K562 (cell line): ENCODE measurements around the gene FXYD1. TPM values are rescaled to one million over a fixed set of nuclear protein-coding genes. Genes with fewer than 3 reads are reported as not detected.

Source experiments
- ATAC-seq: fragments of 200-7000 bp; cut with Tn5 transposase; 3 replicates; pipeline ENCODE4 v1.9.1; 2020; ENCODE audit warnings: moderate library complexity
- Bru-seq: library from RNA; stranded (reverse); fragments of 400-500 nt; gene quantifications from one replicate; lab custom pipeline; 2021; lab: Mats Ljungman, UMichigan
- BruChase-seq, 2 experiments: library from RNA; stranded (reverse); fragments of 400-500 nt; gene quantifications; one replicate each; lab custom pipeline; 2021; lab: Mats Ljungman, UMichigan
- BruUV-seq: library from RNA; stranded (reverse); fragments of 400-500 nt; replicated peaks from 2 replicates; lab custom pipeline; 2021; lab: Mats Ljungman, UMichigan
- CTCF ChIA-PET: fragments of 300-600 bp; formaldehyde crosslinking; extraction: SDS; loops from one replicate; lab custom pipeline; 2021; ENCODE audit warnings: low intra/inter-chr PET ratio; lab: Yijun Ruan, JAX
- POLR2A ChIA-PET: fragments of 300-600, 350-650 bp; sonication (Branson Sonifier 250); formaldehyde crosslinking; extraction: SDS; loops from one replicate; lab custom pipeline; 2021; ENCODE audit warnings: antibody characterized with exemption, inconsistent platforms; lab: Yijun Ruan, JAX
- DNase-seq, 4 experiments: peaks; one replicate each; pipeline versions ENCODE4 v3.0.0 to v3.0.0-alpha.2; 2011 to 2018; ENCODE audit warnings: low spot score in 3 of 4, mixed read lengths in 3 of 4; ENCODE audit errors: extremely low read depth in 1 of 4
- FAIRE-seq: peaks from 2 replicates; lab custom pipeline; 2011; peaks lifted over from hg19 to GRCh38; lab: Jason Lieb, UNC
- H2AFZ ChIP-seq: 2 replicates; pipeline ENCODE4 v1.6.0; 2011; ENCODE audit warnings: low read depth, low read length, control low read depth, inconsistent platforms
- H3K27ac ChIP-seq: fragments of 200-600 bp; 3 replicates; pipeline ENCODE4 v1.8.0; 2011; ENCODE audit warnings: low read depth, mild to moderate bottlenecking, control low read depth, inconsistent platforms, low read length, moderate library complexity, mixed read lengths; ENCODE audit errors: extremely low read depth
- H3K27me3 ChIP-seq, 2 experiments: fragments of 300-600 bp in 1 of 2; 2 replicates in 1 of 2; 3 replicates in 1 of 2; pipeline versions ENCODE4 v1.6.0 to v1.8.0; 2011; ENCODE audit warnings: inconsistent platforms in 2 of 2, low read length in 2 of 2, mild to moderate bottlenecking in 1 of 2, mixed read lengths in 1 of 2, moderate library complexity in 1 of 2; ENCODE audit not compliant: control insufficient read depth in 2 of 2, insufficient read depth in 2 of 2
- H3K36me3 ChIP-seq: fragments of 300-600 bp; 3 replicates; pipeline ENCODE4 v1.8.0; 2011; ENCODE audit warnings: mild to moderate bottlenecking, low read length, inconsistent platforms; ENCODE audit not compliant: control insufficient read depth, insufficient read depth
- H3K4me1 ChIP-seq, 2 experiments: fragments of 200-600 bp in 1 of 2; replicated peaks in 1 of 2; 2 replicates in 1 of 2; 3 replicates in 1 of 2; pipeline versions ENCODE4 v1.5.1 to v1.8.0; 2011; ENCODE audit warnings: inconsistent platforms in 2 of 2, low read length in 2 of 2, mild to moderate bottlenecking in 1 of 2, mixed read lengths in 1 of 2, moderate library complexity in 1 of 2; ENCODE audit not compliant: control insufficient read depth in 2 of 2, insufficient read depth in 2 of 2
- H3K4me2 ChIP-seq: 2 replicates; pipeline ENCODE4 v1.6.1; 2011; ENCODE audit warnings: low read length, control low read depth, inconsistent platforms, mixed read lengths; ENCODE audit not compliant: insufficient read depth
- H3K4me3 ChIP-seq: fragments of 200-600 bp; sonication (generic), shearing (Covaris generic); 2 replicates; pipeline ENCODE4 v1.5.1; 2016; ENCODE audit warnings: control low read depth, inconsistent platforms
- H3K79me2 ChIP-seq: fragments of 200-600 bp; 3 replicates; pipeline ENCODE4 v1.8.0; 2011; ENCODE audit warnings: low read length, inconsistent platforms; ENCODE audit not compliant: control insufficient read depth, insufficient read depth
- H3K9ac ChIP-seq, 2 experiments: 2 replicates each; pipeline versions ENCODE4 v1.6.0 to v1.6.1; 2011; ENCODE audit warnings: low read depth in 2 of 2, low read length in 2 of 2, control low read depth in 1 of 2, inconsistent platforms in 1 of 2, mild to moderate bottlenecking in 1 of 2, mixed read lengths in 1 of 2; ENCODE audit not compliant: insufficient read depth in 1 of 2
- H3K9me1 ChIP-seq: one replicate; pipeline ENCODE4 v1.6.0; 2011; ENCODE audit warnings: inconsistent platforms, mild to moderate bottlenecking, low read length, moderate library complexity; ENCODE audit not compliant: control insufficient read depth, insufficient read depth
- H3K9me3 ChIP-seq: replicated peaks from 2 replicates; pipeline ENCODE4 v1.5.1; 2011; ENCODE audit warnings: low read depth, low read length, inconsistent platforms; ENCODE audit not compliant: control insufficient read depth, insufficient read depth
- H4K20me1 ChIP-seq: replicated peaks from 2 replicates; pipeline ENCODE4 v1.6.1; 2011; ENCODE audit warnings: low read length, inconsistent platforms, mixed read lengths; ENCODE audit not compliant: control insufficient read depth, insufficient read depth
- HDGF ChIP-seq: fragments of 450-650 bp; IDR thresholded peaks from 2 replicates; pipeline ENCODE4 v1.6.1; 2016
- HES1 ChIP-seq: fragments of 450-650 bp; IDR thresholded peaks from 2 replicates; pipeline ENCODE4 v1.6.1; 2016; ENCODE audit warnings: low read depth, mild to moderate bottlenecking, moderate library complexity
- NRF1 ChIP-seq, 2 experiments: fragments of 450-650 bp; IDR thresholded peaks in 1 of 2; conservative IDR thresholded peaks in 1 of 2; 2 replicates each; pipeline ENCODE4 v1.6.1; 2014; ENCODE audit warnings: mild to moderate bottlenecking in 2 of 2
- PHF20 ChIP-seq: fragments of 450-650 bp; IDR thresholded peaks from 2 replicates; pipeline ENCODE4 v1.6.1; 2018; ENCODE audit not compliant: partially characterized antibody
- POLR2G ChIP-seq: fragments of 200-400 bp; formaldehyde crosslinking; IDR thresholded peaks from 2 replicates; pipeline ENCODE4 v1.6.1; 2017; ENCODE audit warnings: low read depth, mild to moderate bottlenecking, antibody characterized with exemption, low read length, moderate library complexity
- ZNF408 ChIP-seq: fragments of 250-450 bp; sonication (Bioruptor Pico); IDR thresholded peaks from 2 replicates; pipeline ENCODE4 v1.4.0; 2020; ENCODE audit warnings: low read depth, mild to moderate bottlenecking, moderate library complexity
- WGBS: fragments of 100-300 bp; shearing (Covaris generic); methylation state at CpG from one replicate; pipeline ENCODE4 v1.1.6; 2016; ENCODE audit warnings: low coverage, mixed read lengths; ENCODE audit not compliant: insufficient coverage; ENCODE audit errors: missing lambda C conversion rate; 5-methylcytosine and 5-hydroxymethylcytosine counted together
- in situ Hi-C: fragments of 300-500 bp; cut with MboI; formaldehyde crosslinking; loops from 4 replicates; pipeline ENCODE4 v1.15.0; 2018; ENCODE audit warnings: inconsistent platforms, mixed read lengths
- intact Hi-C: fragments of 100-400 bp; cut with micrococcal nuclease; formaldehyde crosslinking; loops from 2 replicates; pipeline ENCODE4 v1.14.2; 2022
- long read RNA-seq, 3 experiments: library from polyadenylated mRNA in 2 of 3; library from RNA in 1 of 3; unstranded in 2 of 3; stranded (forward) in 1 of 3; transcript quantifications; one replicate each; pipeline ENCODE4 v2.0.0, GENCODE V29; 2019 to 2022
- polyA minus RNA-seq, 3 experiments: library from RNA; depleted of rRNA, polyadenylated mRNA; stranded (reverse); fragments of >200 nt; gene quantifications; 2 replicates each; pipeline ENCODE4 v1.2.3, GENCODE V29; 2011
- polyA plus RNA-seq, 8 experiments: library from polyadenylated mRNA; depleted of rRNA in 4 of 8; stranded (reverse) in 5 of 8; unstranded in 3 of 8; fragments of >200 nt; fragmentation: Nextera tagmentation in 2 of 8; fragmentation: Illumina TruSeq in 1 of 8; extraction: Ambion mirVana in 2 of 8; extraction: Trizol in 1 of 8; gene quantifications; 2 replicates each; pipeline versions ENCODE4 v1.2.1 to v1.2.3, GENCODE V29; 2011 to 2014; ENCODE audit warnings: inconsistent platforms in 1 of 8, missing spikeins in 1 of 8
- total RNA-seq, 7 experiments: library from RNA; depleted of rRNA in 6 of 7; stranded (reverse); fragments of >200 nt in 6 of 7; fragmentation: Illumina TruSeq in 2 of 7; extraction: Trizol in 2 of 7; gene quantifications; 2 replicates each; pipeline versions ENCODE4 v1.2.1 to v1.2.3, GENCODE V29; 2011 to 2021; ENCODE audit warnings: low replicate concordance in 1 of 7

Gene FXYD1
- total RNA-seq (2011; cell fraction: chromatin; rRNA removed; ENCODE audit: low replicate concordance) = 0.67 TPM in 1 of 2 replicates, not detected in the other
- total RNA-seq (2011; cell fraction: nucleolus; rRNA removed) = 0.50 TPM in 1 of 2 replicates, not detected in the other
- not detected in 2 replicates for total RNA-seq (2011; cell fraction: nucleoplasm; rRNA removed)
- 2.3 and 2.4 TPM in 2 replicates for total RNA-seq (2014; rRNA removed)
- total RNA-seq (2014; rRNA removed; fragmentation: Illumina TruSeq; extraction: Trizol) = not detected in 2 replicates
- total RNA-seq (2015; rRNA removed; fragmentation: Illumina TruSeq; extraction: Trizol) = 0.60 and 1.3 TPM in 2 replicates
- total RNA-seq (2021) = 1.7 and 2.7 TPM in 2 replicates
- 0.40 and 0.66 TPM in 2 replicates for polyA plus RNA-seq (2011; rRNA removed)
- polyA plus RNA-seq (2011; cell fraction: cytosol; rRNA removed) = 0.16 TPM in 1 of 2 replicates, not detected in the other
- 0.49 and 2.1 TPM in 2 replicates for polyA plus RNA-seq (2011; cell fraction: nucleus; rRNA removed)
- polyA plus RNA-seq (2012) = 2.1 and 4.4 TPM in 2 replicates
- polyA plus RNA-seq (2014; fragmentation: Illumina TruSeq; extraction: Trizol) = 0.71 and 2.1 TPM in 2 replicates
- not detected for polyA plus RNA-seq (2014; fragmentation: Nextera tagmentation; extraction: Ambion mirVana)
- polyA plus RNA-seq (2014; rRNA removed) = 2.4 and 3.2 TPM in 2 replicates
- not detected in 2 replicates for polyA minus RNA-seq (2011; rRNA and poly(A)+ RNA removed)
- polyA minus RNA-seq (2011; cell fraction: cytosol; rRNA and poly(A)+ RNA removed) = not detected in 2 replicates
- 0.67 TPM in 1 of 2 replicates, not detected in the other for polyA minus RNA-seq (2011; cell fraction: nucleus; rRNA and poly(A)+ RNA removed)
- percentile 36 among the genes with signal in this experiment for Bru-seq, nascent RNA
- not detected for BruChase-seq, experiment 1, labeled RNA remaining after a 2-hour chase
- percentile 24 among the genes with signal in this experiment for BruChase-seq, experiment 2, labeled RNA remaining after a 6-hour chase
- long read RNA-seq, experiment 1, partial matches to known transcripts = 2 of 2 reads
- long read RNA-seq, experiment 1, other reads (novel, unspliced or antisense) = 0 of 2 reads
- long read RNA-seq, experiment 2, partial matches to known transcripts = 2 of 2 reads
- long read RNA-seq, experiment 2, other reads (novel, unspliced or antisense) = 0 of 2 reads
- long read RNA-seq, experiment 3 = 0 reads

- in situ Hi-C loops = loop anchor here (10.0 kb wide), 1 partner anchor 304 kb away; no protein-coding TSS in a partner anchor
- Histone ChIP-seq H2AFZ (no peak within 1 kb of the TSS), H3K4me2 (no peak within 1 kb of the TSS), H3K4me3 (no peak within 1 kb of the TSS)
- ATAC-seq = no peak
- CTCF ChIA-PET = no interaction called here
- FAIRE-seq = no peak
- TF ChIP-seq NRF1 (conservative IDR thresholded peaks at IDR 0.05 in 1 of 2, IDR thresholded peaks at IDR 0.05 in 1 of 2) (peak in 1 of 2 experiments; percentile 29; a peak in 2 of 4 replicates), ZNF408 (CRISPR knock-in tag) (no peak), POLR2G (peak; percentile 33; the same call in 1 of the 2 replicates), HES1 (no peak), HDGF (no peak), PHF20 (no peak)
- TF ChIP-seq, all 486 proteins: peak for 2
- 0 out of 2 replicates have a peak, but pooled peaks cover 4% of the 10 kb centered on the region for H4K20me1 ChIP-seq
- intact Hi-C loops = loop anchor here (5.0 kb wide), 1 partner anchor 166 kb away; no protein-coding TSS in a partner anchor
- peaks cover 0 to 9% of the 10 kb centered on the region in 2 experiments; a peak in 4 of 5 replicates for H3K27me3 ChIP-seq
- POLR2A ChIA-PET = interaction anchor here (0.6 to 1.0 kb wide), 2 partner anchors 42 to 87 kb away, joined by 3 read pairs; no protein-coding TSS in a partner anchor
- no peak within 1 kb of the TSS for H3K27ac ChIP-seq
- no peaks in the 10 kb centered on the region for H3K36me3 ChIP-seq
- BruUV-seq = no TSS peak
- H3K9me1 ChIP-seq = no peaks in the 10 kb centered on the region
- H3K9ac ChIP-seq = peak within 1 kb of the TSS in 1 of 2 experiments; percentile 65; a peak in 2 of 4 replicates
- peaks cover 16 to 56% of the 10 kb centered on the region in 2 experiments for H3K4me1 ChIP-seq
- no peaks in the 10 kb centered on the region for H3K9me3 ChIP-seq
- no peaks in the 10 kb centered on the region for H3K79me2 ChIP-seq
- WGBS = 41% methylated on average over 6 of the region's 18 CpGs
- no peak for DNase-seq
Observed at GRCh38 chr19:35138305-35138892, at the start of gene FXYD1. Gene FXYD1, plus strand, starts transcription at chr19:35138824. Its CDS starts 1,256 bp downstream, at chr19:35140080.
